Spleen (tissue), 13 donors: ENCODE measurements around the gene JPH4. TPM values are rescaled to one million over a fixed set of nuclear protein-coding genes. Genes with fewer than 3 reads are reported as not detected.

ENCODE experiments used
- DNase-seq: peaks from one replicate; pipeline ENCODE4 v3.0.0-alpha.2; 2020
- H3K27ac ChIP-seq, 8 donors: fragments of 200-600 bp; sonication (generic) in 7 of 8; 1 replicate in 4 of 8; 2 replicates in 4 of 8; pipeline versions ENCODE4 v1.5.0 to v1.8.0; 2016 to 2021; ENCODE audit warnings: inconsistent platforms in 4 of 8, mild to moderate bottlenecking in 4 of 8, moderate library complexity in 1 of 8
- H3K27me3 ChIP-seq, 7 donors: fragments of 200-600 bp; sonication (generic) in 6 of 7; replicated peaks in 1 of 7; 1 replicate in 4 of 7; 2 replicates in 3 of 7; pipeline versions ENCODE4 v1.5.0 to v1.8.0; 2016 to 2021; ENCODE audit warnings: inconsistent platforms in 3 of 7, mild to moderate bottlenecking in 1 of 7
- H3K36me3 ChIP-seq, 6 donors: fragments of 200-600 bp; sonication (generic) in 5 of 6; 1 replicate in 4 of 6; 2 replicates in 2 of 6; pipeline versions ENCODE4 v1.5.0 to v1.8.0; 2016 to 2021; ENCODE audit warnings: inconsistent platforms in 2 of 6
- H3K4me1 ChIP-seq, 6 donors: fragments of 200-600 bp; sonication (generic) in 5 of 6; 1 replicate in 3 of 6; 2 replicates in 3 of 6; pipeline versions ENCODE4 v1.5.0 to v1.8.0; 2016 to 2021; ENCODE audit warnings: inconsistent platforms in 3 of 6
- H3K4me3 ChIP-seq, 8 donors: fragments of 200-600 bp; sonication (generic) in 7 of 8; 1 replicate in 4 of 8; 2 replicates in 4 of 8; pipeline versions ENCODE4 v1.5.0 to v1.8.0; 2016 to 2021; ENCODE audit warnings: inconsistent platforms in 4 of 8, mild to moderate bottlenecking in 4 of 8, moderate library complexity in 2 of 8
- H3K9me3 ChIP-seq, 8 donors: fragments of 200-600 bp; sonication (generic) in 7 of 8; 1 replicate in 4 of 8; 2 replicates in 4 of 8; pipeline versions ENCODE4 v1.5.0 to v1.8.0; 2016 to 2021; ENCODE audit warnings: inconsistent platforms in 4 of 8
- CTCF ChIP-seq, 11 experiments: fragments of 200-600 bp in 7 of 11; fragments of 450-650 bp in 4 of 11; sonication (generic) in 4 of 11; IDR thresholded peaks in 8 of 11; conservative IDR thresholded peaks in 3 of 11; 1 replicate in 7 of 11; 2 replicates in 4 of 11; pipeline versions ENCODE4 v1.4.0 to v1.8.0; 2016 to 2021; ENCODE audit warnings: antibody characterized with exemption in 11 of 11, inconsistent platforms in 4 of 11, mild to moderate bottlenecking in 1 of 11
- POLR2A ChIP-seq, 3 donors: fragments of 450-650 bp; IDR thresholded peaks; one replicate each; pipeline ENCODE4 v1.5.1; 2017; ENCODE audit warnings: antibody characterized with exemption in 3 of 3, mild to moderate bottlenecking in 1 of 3
- POLR2AphosphoS5 ChIP-seq, 3 donors: sonication (generic); formaldehyde crosslinking; IDR thresholded peaks; one replicate each; pipeline ENCODE4 v1.5.1; 2017; ENCODE audit warnings: antibody characterized with exemption in 3 of 3
- WGBS, 5 donors: extraction: QIAGEN DNeasy Blood & Tissue Kit in 3 of 5; methylation state at CpG; one replicate each; pipeline versions ENCODE4 v1.1.5 to v1.1.7; 2013 to 2018; 5-methylcytosine and 5-hydroxymethylcytosine counted together
- intact Hi-C: fragments of 100-400 bp; cut with DNase I; formaldehyde crosslinking; loops from one replicate; pipeline ENCODE4 v1.15.0; 2023; ENCODE audit warnings: low total_unique reads
- long read RNA-seq, 2 donors: transcript quantifications; one replicate each; lab custom pipeline, GENCODE V29; 2026
- polyA plus RNA-seq, 3 donors: library from polyadenylated mRNA; stranded (reverse); fragments of 200-250 nt; gene quantifications; one replicate each; pipeline ENCODE4 v1.2.1, GENCODE V29; 2013
- total RNA-seq, 7 donors: library from RNA; depleted of rRNA in 3 of 7; stranded (reverse); fragments of >200 nt in 3 of 7; fragmentation: NEBNext Ultra II Directional in 4 of 7; extraction: Animal tissue kit (Norgen Biotek cat#: 25700) in 4 of 7; gene quantifications; one replicate each; pipeline versions ENCODE4 v1.1.0 to v1.2.1, GENCODE V29; 2016 to 2021
- donor health status: healthy with polysubstance abuse.
- donor health status: DM: no; HTN: no; CAD: no; lungs with moderate emphysema.
- donor health status: DM: no; HTN: no; CAD: no.
- donor health status: Bipolar disorder and iron deficiency.
- donor health status: healthy.
- donor health status: DM: no; HTN: no; CAD: no.
- donor health status: DM: yes; HTN: yes; CAD: no.

Gene JPH4
- total RNA-seq (10 to 100 TPM in 2 of 7 donors, 1 to 10 TPM in 5; 1.2 to 17.3 (median 5.8) TPM), polyA plus RNA-seq (under 1 TPM; 0.70 to 0.93 (median 0.93) TPM)
- long read RNA-seq, donor 1, result 0 reads
- long read RNA-seq, donor 2, result 0 reads

GRCh38 chr14:23578560-23579310 is at the start of gene JPH4:
Gene JPH4 (minus strand): TSS chr14:23578790. CDS start chr14:23577453, 1,337 bp downstream.
- 23 to 36% (median 28%) methylated on average over 18 of the region's 18 CpGs for WGBS, 5 donors
- TF ChIP-seq POLR2AphosphoS5 (IDR thresholded peaks at IDR 0.05) (no peak), CTCF (IDR thresholded peaks at IDR 0.05 in 8 of 11, conservative IDR thresholded peaks at IDR 0.05 in 3 of 11) (no peak), POLR2A (IDR thresholded peaks at IDR 0.05) (no peak)
- Histone ChIP-seq H3K4me1 (peaks cover 7 to 37% (median 18%) of the 10 kb centered on the region in 6 donors), H3K27ac (no peak within 1 kb of the TSS), H3K4me3 (peak within 1 kb of the TSS in 3 of 8 donors; percentile 27 to 58 (median 30)), H3K9me3 (no peaks in the 10 kb centered on the region), H3K36me3 (no peaks in the 10 kb centered on the region), H3K27me3 (peaks cover 0 to 87% (median 45%) of the 10 kb centered on the region in 7 donors)
- no peak for DNase-seq
- intact Hi-C loops, result no loop called here

- no peak for TF ChIP-seq POLR2AphosphoS5 (IDR thresholded peaks at IDR 0.05)
- no peak for TF ChIP-seq POLR2A (IDR thresholded peaks at IDR 0.05)
- TF ChIP-seq CTCF (IDR thresholded peaks at IDR 0.05 in 8 of 11, conservative IDR thresholded peaks at IDR 0.05 in 3 of 11), result no peak
- Histone ChIP-seq H3K27me3 (no peaks in the 10 kb centered on the region), H3K27ac (no peak overlapping the region), H3K4me3 (no peak overlapping the region), H3K9me3 (peaks cover 0 to 32% (median 19%) of the 10 kb centered on the region in 8 donors), H3K4me1 (peaks cover 9 to 21% (median 15%) of the 10 kb centered on the region in 6 donors), H3K36me3 (no peaks in the 10 kb centered on the region)
- DNase-seq, result no peak
- intact Hi-C loops, result no loop called here
- WGBS, 5 donors, result 84 to 95% (median 87%) methylated on average over 6 of the region's 6 CpGs
Measured at GRCh38 chr14:23627961-23628360, 49.4 kb upstream of the JPH4 start.

GRCh38 chr14:23626946-23627345 is 48.4 kb upstream of the JPH4 start:
- Histone ChIP-seq H3K9me3 (peaks cover 0 to 32% (median 19%) of the 10 kb centered on the region in 8 donors), H3K27ac (no peak overlapping the region), H3K4me3 (no peak overlapping the region), H3K36me3 (no peaks in the 10 kb centered on the region), H3K4me1 (peaks cover 0 to 10% (median 5%) of the 10 kb centered on the region in 6 donors), H3K27me3 (no peaks in the 10 kb centered on the region)
- intact Hi-C loops, result no loop called here
- TF ChIP-seq POLR2A (IDR thresholded peaks at IDR 0.05) (no peak), CTCF (IDR thresholded peaks at IDR 0.05 in 8 of 11, conservative IDR thresholded peaks at IDR 0.05 in 3 of 11) (no peak), POLR2AphosphoS5 (IDR thresholded peaks at IDR 0.05) (no peak)
- no peak for DNase-seq

GRCh38 chr14:23624830-23625404 is 46.3 kb upstream of the JPH4 start:
- intact Hi-C loops, result no loop called here
- 89 to 97% (median 91%) methylated on average over 3 of the region's 3 CpGs for WGBS, 5 donors
- TF ChIP-seq CTCF (IDR thresholded peaks at IDR 0.05 in 8 of 11, conservative IDR thresholded peaks at IDR 0.05 in 3 of 11), result no peak

More at GRCh38 chr14:23624830-23625404, 46.3 kb upstream of the JPH4 start:
- no peak for DNase-seq
- Histone ChIP-seq H3K4me1 (no peaks in the 10 kb centered on the region), H3K27me3 (no peaks in the 10 kb centered on the region), H3K4me3 (no peak overlapping the region), H3K27ac (no peak overlapping the region), H3K36me3 (no peaks in the 10 kb centered on the region), H3K9me3 (peaks cover 0 to 32% (median 19%) of the 10 kb centered on the region in 8 donors)
